CD14-positive monocyte (primary cell): Measurements from ENCODE around the gene CEP162. TPM values are rescaled to one million over a fixed set of nuclear protein-coding genes. Genes with fewer than 3 reads are reported as not detected.

ENCODE experiments used
- DNase-seq, 3 donors: peaks; one replicate each; pipeline ENCODE4 v3.0.0-alpha.2; 2011 to 2022
- H2AFZ ChIP-seq: 2 replicates; pipeline ENCODE4 v1.6.0; 2012; ENCODE audit warnings: mild to moderate bottlenecking, low read depth, low read length, inconsistent platforms; ENCODE audit not compliant: insufficient read depth, poor library complexity, severe bottlenecking
- H3K27ac ChIP-seq, 2 donors: 1 replicate in 1 of 2; 2 replicates in 1 of 2; pipeline ENCODE4 v1.5.1; 2012 to 2013; ENCODE audit warnings: low read length in 2 of 2, control low read depth in 1 of 2, inconsistent platforms in 1 of 2, low read depth in 1 of 2, mild to moderate bottlenecking in 1 of 2
- H3K27me3 ChIP-seq, 2 donors: one replicate each; pipeline versions ENCODE4 v1.6.0 to v1.6.1; 2011 to 2013; ENCODE audit warnings: low read length in 2 of 2; ENCODE audit not compliant: control insufficient read depth in 2 of 2, insufficient read depth in 2 of 2
- H3K36me3 ChIP-seq, 2 donors: replicated peaks in 1 of 2; 1 replicate in 1 of 2; 2 replicates in 1 of 2; pipeline versions ENCODE4 v1.5.1 to v1.6.1; 2012 to 2013; ENCODE audit warnings: low read length in 2 of 2, control low read depth in 1 of 2, inconsistent platforms in 1 of 2, mild to moderate bottlenecking in 1 of 2; ENCODE audit not compliant: insufficient read depth in 2 of 2, control insufficient read depth in 1 of 2
- H3K4me1 ChIP-seq, 2 donors: 1 replicate in 1 of 2; 2 replicates in 1 of 2; pipeline versions ENCODE4 v1.5.1 to v1.6.1; 2012 to 2013; ENCODE audit warnings: low read length in 2 of 2, control low read depth in 1 of 2, inconsistent platforms in 1 of 2, mild to moderate bottlenecking in 1 of 2, moderate library complexity in 1 of 2; ENCODE audit not compliant: insufficient read depth in 2 of 2, control insufficient read depth in 1 of 2
- H3K4me2 ChIP-seq: replicated peaks from 2 replicates; pipeline ENCODE3; 2012; ENCODE audit warnings: low read length, moderate library complexity, mild to moderate bottlenecking; ENCODE audit not compliant: poor library complexity, severe bottlenecking; ENCODE audit errors: extremely low read depth
- H3K4me3 ChIP-seq, 3 experiments: fragments of 200-600 bp in 1 of 3; sonication (generic) in 1 of 3; replicated peaks in 1 of 3; 1 replicate in 2 of 3; 2 replicates in 1 of 3; pipeline ENCODE4 v1.5.1; 2011 to 2013; ENCODE audit warnings: low read length in 3 of 3, mild to moderate bottlenecking in 3 of 3, control low read depth in 2 of 3, low read depth in 2 of 3, inconsistent platforms in 1 of 3, moderate library complexity in 1 of 3
- H3K79me2 ChIP-seq: 2 replicates; pipeline ENCODE4 v1.6.0; 2012; ENCODE audit warnings: mild to moderate bottlenecking, control low read depth, inconsistent platforms, low read length, moderate library complexity; ENCODE audit not compliant: insufficient read depth
- H3K9ac ChIP-seq: 2 replicates; pipeline ENCODE4 v1.6.0; 2017; ENCODE audit warnings: low read length, mild to moderate bottlenecking; ENCODE audit not compliant: insufficient read depth, poor library complexity, severe bottlenecking
- H3K9me3 ChIP-seq, 2 donors: replicated peaks in 1 of 2; 1 replicate in 1 of 2; 2 replicates in 1 of 2; pipeline versions ENCODE4 v1.5.1 to v1.6.1; 2012 to 2013; ENCODE audit warnings: low read length in 2 of 2, control low read depth in 1 of 2; ENCODE audit not compliant: control insufficient read depth in 1 of 2, insufficient read depth in 1 of 2
- H4K20me1 ChIP-seq: 2 replicates; pipeline ENCODE4 v1.6.0; 2012; ENCODE audit warnings: mild to moderate bottlenecking, low read length, control low read depth, moderate library complexity; ENCODE audit not compliant: insufficient read depth
- H3K27ac Mint-ChIP-seq, 7 donors: one replicate each; pipeline ENCODE4 v1.8.0; 2020; ENCODE audit warnings: mild to moderate bottlenecking in 7 of 7, mixed read lengths in 7 of 7, moderate library complexity in 6 of 7, inconsistent platforms in 2 of 7
- H3K27me3 Mint-ChIP-seq, 3 donors: one replicate each; pipeline ENCODE4 v1.8.0; 2021 to 2022; ENCODE audit warnings: low read depth in 3 of 3, mild to moderate bottlenecking in 3 of 3, mixed read lengths in 3 of 3, moderate library complexity in 3 of 3, inconsistent platforms in 1 of 3
- H3K36me3 Mint-ChIP-seq, 2 donors: one replicate each; pipeline ENCODE4 v1.8.0; 2020; ENCODE audit warnings: mixed read lengths in 2 of 2, inconsistent platforms in 1 of 2, mild to moderate bottlenecking in 1 of 2
- H3K4me1 Mint-ChIP-seq: one replicate; pipeline ENCODE4 v1.8.0; 2020; ENCODE audit warnings: mild to moderate bottlenecking, mixed read lengths
- H3K4me3 Mint-ChIP-seq, 2 donors: one replicate each; pipeline ENCODE4 v1.8.0; 2020; ENCODE audit warnings: mild to moderate bottlenecking in 2 of 2, mixed read lengths in 2 of 2, moderate library complexity in 1 of 2
- H3K9me3 Mint-ChIP-seq, 7 donors: one replicate each; pipeline ENCODE4 v1.8.0; 2020 to 2022; ENCODE audit warnings: mixed read lengths in 7 of 7, mild to moderate bottlenecking in 6 of 7, moderate library complexity in 6 of 7, inconsistent platforms in 2 of 7
- WGBS: methylation state at CpG from one replicate; pipeline ENCODE4 v1.1.5; 2013; ENCODE audit warnings: missing lambda C conversion rate; ENCODE audit not compliant: insufficient coverage; 5-methylcytosine and 5-hydroxymethylcytosine counted together
- intact Hi-C, 2 donors: fragments of 100-400 bp; cut with micrococcal nuclease; formaldehyde crosslinking; loops; one replicate each; pipeline versions ENCODE4 v1.15.0 to v1.15.1; 2023
- polyA plus RNA-seq, 3 donors: library from polyadenylated mRNA; depleted of rRNA in 1 of 3; unstranded in 2 of 3; stranded (reverse) in 1 of 3; fragments of 300-500 nt in 2 of 3; fragments of >200 nt in 1 of 3; fragmentation: Illumina TruSeq in 2 of 3; gene quantifications; 1 replicate in 2 of 3; 2 replicates in 1 of 3; pipeline ENCODE4 v1.2.3, GENCODE V29; 2012 to 2021
- TF ChIP-seq, protein P1 (sequence below): fragments of 200-600 bp; IDR thresholded peaks from one replicate; pipeline ENCODE4 v1.8.0; 2022; ENCODE audit warnings: antibody characterized with exemption, mild to moderate bottlenecking

Gene CEP162
- polyA plus RNA-seq, 3 donors: 1.5 to 2.7 (median 1.6) TPM

DNA sequence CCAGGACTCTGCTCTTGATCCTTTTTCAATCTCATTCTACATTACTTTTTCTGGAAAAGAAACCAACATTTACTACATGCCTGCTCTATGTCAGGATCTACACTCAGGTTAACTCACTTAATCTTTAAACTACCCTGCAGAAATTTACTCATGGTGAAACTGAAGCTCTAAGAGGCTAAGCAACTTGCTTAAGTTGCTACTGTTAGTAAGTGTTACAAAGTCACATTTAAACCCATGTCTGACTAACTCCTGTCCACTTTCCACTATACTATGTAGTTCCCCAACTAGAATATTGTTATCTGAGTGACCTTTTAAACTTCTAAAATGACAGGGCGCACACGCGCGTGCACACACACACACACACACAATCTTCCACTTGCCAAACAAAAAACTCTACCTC lies 5.0 kb downstream of the CEP162 start:
- no peaks in the 10 kb centered on the region for H4K20me1 ChIP-seq
- no peak overlapping the region for H3K27ac ChIP-seq
- H3K27me3 Mint-ChIP-seq: peaks cover 0 to 1% (median 0%) of the 10 kb centered on the region in 3 donors
- peaks cover 27% of the 10 kb centered on the region for H3K4me1 Mint-ChIP-seq
- TF ChIP-seq, protein P1, sequence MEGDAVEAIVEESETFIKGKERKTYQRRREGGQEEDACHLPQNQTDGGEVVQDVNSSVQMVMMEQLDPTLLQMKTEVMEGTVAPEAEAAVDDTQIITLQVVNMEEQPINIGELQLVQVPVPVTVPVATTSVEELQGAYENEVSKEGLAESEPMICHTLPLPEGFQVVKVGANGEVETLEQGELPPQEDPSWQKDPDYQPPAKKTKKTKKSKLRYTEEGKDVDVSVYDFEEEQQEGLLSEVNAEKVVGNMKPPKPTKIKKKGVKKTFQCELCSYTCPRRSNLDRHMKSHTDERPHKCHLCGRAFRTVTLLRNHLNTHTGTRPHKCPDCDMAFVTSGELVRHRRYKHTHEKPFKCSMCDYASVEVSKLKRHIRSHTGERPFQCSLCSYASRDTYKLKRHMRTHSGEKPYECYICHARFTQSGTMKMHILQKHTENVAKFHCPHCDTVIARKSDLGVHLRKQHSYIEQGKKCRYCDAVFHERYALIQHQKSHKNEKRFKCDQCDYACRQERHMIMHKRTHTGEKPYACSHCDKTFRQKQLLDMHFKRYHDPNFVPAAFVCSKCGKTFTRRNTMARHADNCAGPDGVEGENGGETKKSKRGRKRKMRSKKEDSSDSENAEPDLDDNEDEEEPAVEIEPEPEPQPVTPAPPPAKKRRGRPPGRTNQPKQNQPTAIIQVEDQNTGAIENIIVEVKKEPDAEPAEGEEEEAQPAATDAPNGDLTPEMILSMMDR: no peak
- intact Hi-C loops: loop anchor here (5.0 to 10.0 kb wide), 4 partner anchors 338 to 1158 kb away; partner anchors contain the start of genes DOP1A (in 1 of the 2) and UBE3D (in 1 of the 2)
- peaks cover 5% of the 10 kb centered on the region for H3K79me2 ChIP-seq
- peaks cover 7 to 9% of the 10 kb centered on the region in 2 donors for H3K4me1 ChIP-seq
- H3K9me3 ChIP-seq: no peaks in the 10 kb centered on the region
- WGBS: no CpG with 5 or more reads among the region's 4 CpGs
- H3K4me3 ChIP-seq: no peak overlapping the region
- H3K4me3 Mint-ChIP-seq: no peak overlapping the region
- H3K9ac ChIP-seq: no peak overlapping the region
- H2AFZ ChIP-seq: no peak overlapping the region
- H3K4me2 ChIP-seq: no peak overlapping the region
- no peaks in the 10 kb centered on the region for H3K27me3 ChIP-seq
- peaks cover 3 to 10% of the 10 kb centered on the region in 2 donors for H3K36me3 ChIP-seq
- H3K27ac Mint-ChIP-seq: no peak overlapping the region
- peaks cover 11 to 13% of the 10 kb centered on the region in 2 donors for H3K36me3 Mint-ChIP-seq
- no peak for DNase-seq
- no peaks in the 10 kb centered on the region for H3K9me3 Mint-ChIP-seq

DNA sequence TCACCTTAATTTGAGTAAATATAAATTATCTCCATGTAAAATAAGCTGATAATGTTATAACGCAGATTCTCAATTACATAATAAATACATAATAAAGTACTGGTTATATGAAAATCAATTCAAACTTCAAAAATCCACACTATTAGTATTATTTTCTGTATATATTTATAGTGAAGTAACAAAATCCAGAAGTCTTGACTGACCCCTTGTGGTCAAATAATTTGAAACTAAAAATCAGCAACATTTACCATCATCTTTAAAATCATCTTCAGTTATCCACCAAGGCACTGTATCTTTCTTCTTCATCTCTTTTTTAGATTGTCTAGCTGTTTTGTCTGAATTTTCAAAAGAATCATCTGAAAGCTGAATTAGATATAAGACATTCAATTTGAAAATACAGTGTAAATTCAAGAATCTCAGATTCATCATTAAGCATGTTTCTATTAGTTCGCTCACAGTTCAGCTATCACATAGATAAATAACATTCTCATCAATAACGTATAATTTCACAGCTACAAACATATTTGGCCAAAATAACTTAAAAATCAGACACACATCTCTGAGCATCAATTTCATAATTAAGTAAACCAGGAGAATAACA lies 6.5 kb downstream of the CEP162 start:
- H3K4me3 Mint-ChIP-seq: no peak overlapping the region
- Histone ChIP-seq H3K4me3 (no peak overlapping the region), H3K27me3 (no peaks in the 10 kb centered on the region), H3K4me1 (no peaks in the 10 kb centered on the region), H4K20me1 (no peaks in the 10 kb centered on the region), H2AFZ (no peak overlapping the region), H3K4me2 (no peak overlapping the region), H3K36me3 (peaks cover 3 to 10% of the 10 kb centered on the region in 2 donors), H3K9ac (no peak overlapping the region), H3K9me3 (no peaks in the 10 kb centered on the region), H3K27ac (no peak overlapping the region), H3K79me2 (no peaks in the 10 kb centered on the region)
- no peak overlapping the region for H3K27ac Mint-ChIP-seq
- H3K9me3 Mint-ChIP-seq: no peaks in the 10 kb centered on the region
- TF ChIP-seq, protein P1: peak; percentile 73
- DNase-seq: peak in 2 of 3 donors; percentile 9 to 30
- H3K36me3 Mint-ChIP-seq: peaks cover 14 to 15% of the 10 kb centered on the region in 2 donors
- H3K4me1 Mint-ChIP-seq: peaks cover 15% of the 10 kb centered on the region
- intact Hi-C loops: loop anchor here (5.0 to 10.0 kb wide), 4 partner anchors 336 to 1156 kb away; partner anchors contain the start of genes DOP1A (in 1 of the 2) and UBE3D (in 1 of the 2)
- WGBS: 83% methylated on average over 1 of the region's 3 CpGs
- H3K27me3 Mint-ChIP-seq: peaks cover 0 to 1% (median 0%) of the 10 kb centered on the region in 3 donors
